GM21529 (cell line): ENCODE measurements around the gene KLHL15.
A peak's percentile ranks its signal among the peaks of the same experiment; 100 is the strongest.
"Not testable (repeated sequence)": the region's sequence is repeated elsewhere in the genome, so short reads cannot be mapped to it uniquely, and the experiment has no call there.

ENCODE experiments used
- ATAC-seq: cut with Tn5 transposase; IDR thresholded peaks from one replicate; pipeline ENCODE4 v1.9.1; 2021; ENCODE audit not compliant: unreplicated experiment

KLHL15 gene, protein sequence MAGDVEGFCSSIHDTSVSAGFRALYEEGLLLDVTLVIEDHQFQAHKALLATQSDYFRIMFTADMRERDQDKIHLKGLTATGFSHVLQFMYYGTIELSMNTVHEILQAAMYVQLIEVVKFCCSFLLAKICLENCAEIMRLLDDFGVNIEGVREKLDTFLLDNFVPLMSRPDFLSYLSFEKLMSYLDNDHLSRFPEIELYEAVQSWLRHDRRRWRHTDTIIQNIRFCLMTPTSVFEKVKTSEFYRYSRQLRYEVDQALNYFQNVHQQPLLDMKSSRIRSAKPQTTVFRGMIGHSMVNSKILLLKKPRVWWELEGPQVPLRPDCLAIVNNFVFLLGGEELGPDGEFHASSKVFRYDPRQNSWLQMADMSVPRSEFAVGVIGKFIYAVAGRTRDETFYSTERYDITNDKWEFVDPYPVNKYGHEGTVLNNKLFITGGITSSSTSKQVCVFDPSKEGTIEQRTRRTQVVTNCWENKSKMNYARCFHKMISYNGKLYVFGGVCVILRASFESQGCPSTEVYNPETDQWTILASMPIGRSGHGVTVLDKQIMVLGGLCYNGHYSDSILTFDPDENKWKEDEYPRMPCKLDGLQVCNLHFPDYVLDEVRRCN

DNA sequence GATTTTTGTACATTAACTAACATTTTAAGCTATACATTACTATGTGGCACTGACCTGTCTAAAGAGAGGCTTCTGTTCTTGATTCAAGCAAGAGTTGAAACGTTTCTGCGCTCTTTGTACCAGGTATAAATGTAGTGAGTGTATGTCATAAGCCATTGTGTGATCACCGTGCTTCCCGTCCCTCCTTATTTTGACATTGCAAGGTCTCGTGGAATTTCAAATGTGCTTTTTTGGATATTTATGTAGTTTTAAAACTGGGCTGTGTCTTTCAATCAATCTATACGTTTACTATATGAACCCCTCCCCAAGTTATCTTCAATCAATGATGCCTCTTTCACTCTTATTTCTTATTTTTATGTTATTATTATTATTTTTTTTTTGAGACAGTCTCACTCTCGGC lies at the start of gene KLHL15:
Gene KLHL15, minus strand, starts transcription at position 101 of the 400 bp plus-strand sequence. CDS start 20,493 bp downstream, outside the sequence.
- no peak for ATAC-seq

DNA sequence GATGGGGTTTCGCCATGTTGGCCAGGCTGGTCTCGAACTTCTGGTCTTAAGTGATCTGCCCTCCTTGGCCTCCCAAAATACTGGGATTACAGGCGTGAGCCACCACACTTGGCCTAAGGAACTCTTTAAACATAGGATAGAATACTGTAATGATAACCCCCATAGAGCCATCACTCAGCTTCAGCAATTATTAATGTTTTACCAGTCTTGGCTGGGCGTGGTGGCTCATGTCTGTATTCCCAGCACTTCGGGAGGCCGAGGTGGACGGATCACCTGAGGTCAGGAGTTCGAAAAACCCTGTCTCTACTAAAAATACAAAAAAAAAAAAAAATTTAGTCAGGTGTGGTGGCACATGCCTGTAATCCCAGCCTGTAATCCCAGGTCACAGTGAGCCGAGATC lies 42.9 kb upstream of the KLHL15 start:
- ATAC-seq, result no peak

DNA sequence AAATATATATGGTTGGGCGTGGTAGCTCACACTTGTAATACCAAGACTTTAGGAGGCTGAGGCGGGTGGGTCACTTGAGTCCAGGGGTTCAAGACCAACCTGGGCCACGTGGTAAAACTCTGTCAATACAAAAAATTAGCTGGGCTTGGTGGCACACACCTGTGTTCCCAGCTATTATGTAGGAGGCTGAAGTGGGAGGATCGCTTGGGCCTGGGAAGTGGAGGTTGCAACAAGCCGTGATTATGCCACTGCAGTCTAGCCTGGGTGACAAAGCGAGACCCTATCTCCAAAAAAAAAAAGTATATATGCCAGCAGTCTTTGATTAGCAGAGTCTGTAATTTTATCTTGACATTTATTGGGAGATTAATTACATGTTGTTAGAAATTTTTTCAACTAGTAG lies 36.5 kb upstream of the KLHL15 start:
- no peak for ATAC-seq

DNA sequence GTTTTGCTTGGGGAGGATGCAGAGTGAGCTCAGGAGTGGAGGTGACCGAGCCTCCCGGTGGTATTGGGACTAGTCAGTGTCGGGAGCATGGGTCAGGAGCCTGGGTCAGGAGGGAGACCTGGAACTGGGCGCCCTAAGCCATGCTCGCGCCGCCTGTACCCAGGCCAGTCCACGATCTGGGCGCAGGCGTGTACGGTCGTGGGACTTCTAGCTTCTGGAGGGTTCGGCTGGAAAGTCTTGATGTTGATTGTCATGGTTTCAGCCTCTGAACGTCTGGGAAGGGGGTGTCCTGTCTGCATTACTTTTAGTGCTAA lies 28.0 kb upstream of the KLHL15 start:
- peak; percentile 16 for ATAC-seq

DNA sequence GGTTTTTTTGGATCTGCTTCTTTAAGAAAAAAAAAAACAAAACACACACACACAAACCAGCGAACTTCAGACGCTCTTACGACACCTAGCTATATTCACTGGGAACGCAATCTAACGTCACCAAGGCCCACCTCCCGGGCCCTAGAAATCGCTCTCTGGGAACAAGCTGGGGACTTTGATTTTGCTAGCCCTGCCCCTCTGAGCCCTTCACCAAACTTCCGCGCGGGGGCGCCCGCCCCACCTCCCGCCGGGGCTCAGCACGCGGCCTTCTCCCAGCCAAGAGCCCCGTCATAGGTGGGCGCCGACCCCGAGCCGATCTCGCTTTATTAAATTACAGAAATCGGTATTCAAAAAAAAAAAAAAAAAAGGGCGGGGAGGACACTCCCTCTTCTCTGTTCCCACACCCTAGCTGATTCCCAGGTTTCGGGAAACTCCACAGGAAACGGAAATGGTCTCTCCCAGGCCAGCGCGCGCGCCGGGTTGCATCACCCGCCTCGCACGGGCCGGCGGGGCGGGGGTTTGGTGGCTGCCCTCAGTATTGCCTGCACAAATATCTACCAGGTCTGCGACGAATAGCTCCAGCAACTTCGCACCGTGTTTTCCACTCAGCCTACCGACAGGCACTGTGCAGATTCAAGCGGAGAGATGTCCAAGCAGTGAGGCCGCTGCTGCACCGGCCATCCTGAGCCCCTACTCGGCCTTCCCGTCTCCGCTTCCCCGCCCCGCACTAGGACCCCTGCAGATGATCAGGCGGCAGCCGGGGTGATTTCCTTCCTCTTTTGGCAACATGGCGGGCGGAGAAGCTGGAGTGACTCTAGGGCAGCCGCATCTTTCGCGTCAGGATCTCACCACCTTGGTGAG lies 27.4 kb upstream of the KLHL15 start, which contains the start of gene EIF2S3:
Gene EIF2S3, plus strand, starts transcription at position 775 of the 861 bp plus-strand sequence. Its CDS starts 13 bp downstream, at position 788.
- ATAC-seq, result peak; percentile 95

DNA sequence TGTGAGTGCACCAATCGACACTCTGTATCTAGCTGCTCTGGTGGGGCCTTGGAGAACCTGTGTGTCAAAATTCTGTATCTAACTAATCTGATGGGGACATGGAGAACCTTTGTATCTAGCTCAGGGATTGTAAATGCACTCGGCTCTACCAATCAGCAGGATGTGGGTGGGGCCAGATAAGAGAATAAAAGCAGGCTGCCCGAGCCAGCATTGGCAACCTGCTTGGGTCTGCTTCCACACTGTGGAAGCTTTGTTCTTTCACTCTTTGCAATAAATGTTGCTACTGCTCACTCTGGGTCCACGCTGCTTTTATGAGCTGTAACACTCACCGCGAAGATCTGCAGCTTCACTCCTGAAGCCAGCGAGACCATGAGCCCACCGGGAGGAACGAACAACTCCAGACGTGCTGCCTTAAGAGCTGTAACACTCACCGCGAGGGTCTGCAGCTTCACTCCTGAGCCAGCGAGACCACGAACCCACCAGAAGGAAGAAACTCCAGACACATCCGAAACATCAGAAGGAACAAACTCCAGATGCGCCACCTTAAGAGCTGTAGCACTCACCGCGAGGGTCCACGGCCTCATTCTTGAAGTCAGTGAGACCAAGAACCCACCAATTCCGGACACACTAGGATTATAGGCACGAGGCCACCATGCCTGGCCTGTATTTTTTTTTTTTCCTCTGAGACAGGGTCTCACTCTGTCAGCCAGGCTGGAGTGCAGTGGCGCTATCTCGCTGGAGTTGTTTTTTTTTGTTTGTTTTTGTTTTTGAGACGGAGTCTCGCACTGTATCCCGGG lies 23.7 kb upstream of the KLHL15 start:
- not testable (repeated sequence) for ATAC-seq

DNA sequence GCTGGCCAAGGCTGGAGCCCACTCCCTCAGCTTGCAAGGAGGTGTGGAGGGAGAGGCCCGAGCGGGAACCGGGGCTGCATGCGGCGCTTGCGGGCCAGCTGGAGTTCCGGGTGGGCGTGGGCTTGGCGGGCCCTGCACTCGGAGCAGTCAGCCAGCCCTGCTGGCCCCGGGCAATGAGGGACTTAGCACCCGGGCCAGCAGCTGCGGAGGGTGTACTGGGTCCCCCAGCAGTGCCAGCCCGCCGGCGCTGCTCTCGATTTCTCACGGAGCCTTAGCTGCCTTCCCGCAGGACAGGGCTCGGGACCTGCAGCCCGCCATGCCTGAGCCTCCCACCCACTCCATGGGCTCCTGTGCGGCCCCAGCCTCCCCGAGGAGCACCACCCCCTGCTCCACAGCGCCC lies 22.7 kb upstream of the KLHL15 start:
- not testable (repeated sequence) for ATAC-seq

DNA sequence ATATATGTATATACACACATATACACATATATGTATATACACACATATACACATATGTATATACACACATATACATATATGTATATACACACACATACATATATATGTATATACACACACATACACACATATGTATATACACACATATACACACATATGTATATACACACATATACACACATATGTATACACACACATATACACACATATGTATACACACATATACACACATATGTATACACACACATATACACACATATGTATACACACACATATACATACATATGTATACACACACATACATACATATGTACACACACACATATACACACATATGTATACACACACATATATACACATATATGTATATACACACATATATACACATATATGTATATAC lies 19.1 kb upstream of the KLHL15 start:
- not testable (repeated sequence) for ATAC-seq

DNA sequence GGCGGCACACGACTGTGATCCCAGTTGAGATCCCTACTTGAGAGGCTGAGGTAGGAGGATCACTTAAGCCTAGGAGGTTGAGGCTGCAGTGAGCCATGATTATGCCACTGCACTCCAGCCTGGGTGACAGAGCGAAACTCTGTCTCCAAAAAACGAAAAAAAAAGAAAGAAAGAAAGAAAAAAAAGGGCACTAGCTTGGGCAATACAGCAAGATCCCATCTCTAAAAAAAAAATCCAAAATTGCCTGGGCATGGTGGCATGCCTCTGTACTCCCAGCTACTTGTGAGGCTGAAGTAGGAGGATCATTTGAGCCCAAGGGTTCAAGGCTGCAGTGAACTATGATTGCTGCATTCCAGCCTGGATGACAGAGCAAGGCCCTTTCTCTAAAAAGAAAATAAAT lies 10.7 kb upstream of the KLHL15 start:
- no peak for ATAC-seq

DNA sequence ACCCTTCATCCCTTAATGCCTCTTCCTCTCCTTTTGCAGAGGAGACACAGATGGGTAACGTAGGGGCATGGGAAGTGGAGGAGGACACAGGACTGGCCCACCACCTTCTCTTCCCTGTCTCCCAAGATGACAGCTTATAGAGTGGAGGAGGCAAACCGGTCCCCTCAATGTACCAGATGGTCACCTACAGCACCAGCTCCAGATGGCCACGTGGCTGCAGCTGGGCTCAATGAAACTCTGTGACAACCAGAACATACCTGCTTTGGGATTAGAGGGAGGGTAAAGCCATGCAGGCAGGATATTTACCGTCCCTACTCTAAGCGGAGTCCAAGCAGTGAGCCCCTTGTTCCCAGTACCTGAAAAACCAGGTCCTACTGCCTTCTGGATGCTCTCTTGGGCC lies 7.5 kb upstream of the KLHL15 start:
- no peak for ATAC-seq

DNA sequence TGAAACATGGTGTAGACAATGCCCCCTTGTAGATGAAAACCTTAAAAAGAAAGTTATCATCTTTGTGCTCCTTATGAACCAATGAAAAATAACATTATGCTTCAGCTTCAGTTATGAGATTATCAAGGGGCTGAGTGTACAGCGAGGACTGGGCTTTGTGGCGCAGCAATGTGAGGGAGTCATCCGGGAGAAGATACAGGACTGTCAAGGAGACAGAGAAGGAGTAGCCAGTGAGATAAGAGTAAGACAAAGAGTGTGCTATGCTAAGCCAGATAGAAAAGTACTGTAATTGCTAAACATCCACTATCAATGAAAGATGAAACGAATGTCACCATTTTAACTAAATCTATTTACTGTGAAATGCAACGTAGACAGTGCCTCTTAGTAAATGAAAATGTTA lies 3.6 kb upstream of the KLHL15 start:
- no peak for ATAC-seq

DNA sequence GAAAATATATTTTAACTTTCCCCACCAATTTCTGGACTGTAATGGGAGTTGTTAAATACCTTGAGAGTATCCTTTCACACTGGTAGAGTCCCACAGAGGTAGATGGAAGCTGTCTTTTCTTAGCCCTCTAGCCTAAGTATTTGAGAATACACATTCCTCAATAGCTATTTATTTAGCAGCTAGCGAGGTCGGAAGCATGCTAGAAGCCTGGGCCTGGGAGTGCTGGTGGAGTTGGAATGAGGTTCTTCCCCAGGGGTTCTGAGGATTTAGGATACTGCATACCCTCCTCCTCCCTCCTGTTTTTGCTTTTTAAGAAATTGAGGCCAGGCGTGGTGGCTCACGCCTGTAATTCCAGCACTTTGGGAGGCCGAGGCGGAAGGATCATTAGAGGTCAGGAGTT lies 999 bp upstream of the KLHL15 start:
- ATAC-seq, result no peak

DNA sequence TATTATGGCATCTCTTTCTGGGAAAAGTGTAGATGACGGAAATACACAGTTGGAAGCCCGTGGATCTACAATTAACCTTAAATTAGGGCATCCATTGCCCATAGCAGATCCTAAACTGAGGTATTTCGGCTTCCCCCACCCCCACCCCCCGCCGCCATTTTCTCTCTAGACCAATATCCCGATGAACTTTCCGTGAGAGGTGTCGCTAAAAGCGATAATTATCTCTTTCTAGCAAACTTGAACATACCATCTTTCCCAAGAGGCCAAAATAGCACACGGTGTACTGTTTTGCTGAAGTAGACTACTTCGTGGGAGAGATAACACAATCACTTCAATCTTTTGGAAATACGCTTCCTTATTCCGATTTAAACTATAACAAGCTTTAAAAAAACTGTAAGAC lies 554 bp downstream of the KLHL15 start:
- no peak for ATAC-seq

DNA sequence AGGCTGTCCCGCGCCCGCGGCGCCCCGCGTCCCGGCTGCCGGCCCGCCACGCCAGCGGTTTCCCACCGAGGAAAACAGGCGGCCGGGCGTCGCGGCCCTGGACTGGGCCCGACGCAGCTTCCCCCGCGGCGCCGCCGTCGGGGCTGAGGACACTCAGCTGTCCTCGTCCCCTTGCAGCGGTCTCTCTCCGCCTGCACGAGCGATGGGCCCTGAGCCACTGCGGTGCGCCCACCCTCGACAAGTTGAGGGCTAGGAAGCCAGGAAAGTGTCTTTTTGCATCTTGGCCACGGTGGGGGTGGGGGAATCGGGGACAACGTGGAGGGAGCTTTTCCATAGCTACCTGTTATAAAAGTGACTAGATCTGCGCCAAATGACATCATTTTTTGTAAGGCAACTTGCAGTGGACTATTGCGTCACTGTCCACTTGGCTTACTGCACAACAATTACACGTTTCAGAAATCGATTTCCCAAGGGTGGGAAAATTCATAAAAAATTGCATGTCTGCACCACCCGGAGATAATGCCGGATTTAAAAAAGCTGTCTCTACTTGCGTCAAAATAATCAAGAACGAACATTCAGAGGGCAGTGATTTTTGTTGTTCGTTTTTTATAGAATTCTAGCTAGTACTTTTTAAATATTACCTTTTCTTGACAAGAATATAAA lies 1.1 kb downstream of the KLHL15 start:
- ATAC-seq, result peak; percentile 31

DNA sequence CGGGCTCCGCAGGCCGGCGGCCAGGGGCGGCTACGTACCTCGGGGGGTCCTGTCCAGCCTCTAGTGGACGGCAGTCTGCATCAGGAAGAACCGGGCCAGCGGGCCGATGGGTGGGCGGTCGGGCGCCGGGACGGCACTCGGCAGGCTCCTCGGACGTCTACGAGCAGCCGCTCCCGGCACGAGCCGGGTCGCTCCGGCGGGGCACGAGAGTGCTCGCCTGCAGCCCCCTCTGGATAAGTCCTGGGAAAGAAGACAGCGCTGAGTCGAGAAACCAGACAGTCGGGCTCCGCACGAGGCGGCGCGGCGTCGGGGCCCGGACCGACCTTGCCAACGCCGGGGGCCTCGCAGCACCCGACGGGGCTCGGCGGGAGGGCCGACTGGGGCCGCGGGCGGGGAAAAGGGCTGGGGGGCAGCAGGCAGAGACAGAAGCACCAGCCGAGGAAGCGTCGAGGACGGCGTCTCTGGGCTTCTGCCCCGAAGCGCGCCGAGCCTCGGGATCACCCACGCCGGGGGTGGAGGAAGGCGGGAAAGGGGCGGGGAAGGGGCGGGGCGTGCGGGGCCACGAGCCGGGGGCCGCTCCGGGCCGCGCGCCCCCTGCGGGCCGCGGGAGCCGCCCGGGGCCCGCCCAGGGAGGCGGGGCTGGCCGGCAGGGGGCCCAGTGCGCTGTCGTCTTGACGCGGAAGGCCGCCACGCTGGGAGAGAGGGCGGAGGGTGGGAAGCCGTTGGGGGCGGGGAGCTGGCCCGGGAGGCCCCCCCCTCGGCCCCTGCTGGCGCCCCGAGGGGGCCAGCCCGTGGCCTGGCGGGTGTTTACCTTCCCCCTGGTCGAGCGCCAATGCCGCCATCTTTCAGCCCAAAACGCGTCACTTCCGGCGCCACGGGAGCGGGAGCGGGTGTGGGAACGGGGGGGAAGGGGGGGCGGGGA lies 1.9 kb downstream of the KLHL15 start:
- peak; percentile 85 for ATAC-seq

DNA sequence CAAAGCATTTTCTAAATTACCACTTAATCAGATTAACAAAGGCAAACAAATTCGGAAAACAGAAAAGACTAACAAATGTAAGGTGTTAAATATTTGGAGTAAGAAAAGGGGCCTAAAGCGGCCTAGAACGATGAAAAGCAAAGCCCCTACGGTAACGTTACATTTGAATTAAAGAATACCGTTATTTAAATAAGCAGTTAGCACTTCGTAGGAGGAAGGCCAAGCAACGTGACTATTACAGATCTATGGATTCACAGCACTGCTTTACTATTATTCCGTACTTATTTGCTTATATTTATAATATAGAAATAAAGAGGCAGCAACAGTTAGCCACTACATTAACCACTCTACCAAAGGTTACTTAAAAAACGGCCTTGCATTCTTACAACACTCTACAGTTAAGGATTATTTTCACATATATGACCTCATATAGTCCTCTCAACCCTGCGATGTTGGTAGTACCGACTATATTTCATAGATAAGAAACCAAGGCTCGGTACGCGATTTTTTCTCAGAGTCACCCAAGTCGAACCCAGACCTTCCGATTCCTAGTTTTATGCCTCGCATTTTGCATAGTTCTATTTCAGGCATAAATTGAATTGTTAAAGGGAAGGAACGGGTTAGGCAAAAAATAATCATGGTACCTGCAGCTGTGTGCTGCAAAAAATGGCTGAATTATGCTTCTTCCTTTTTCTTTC lies 2.9 kb downstream of the KLHL15 start:
- ATAC-seq, result no peak

DNA sequence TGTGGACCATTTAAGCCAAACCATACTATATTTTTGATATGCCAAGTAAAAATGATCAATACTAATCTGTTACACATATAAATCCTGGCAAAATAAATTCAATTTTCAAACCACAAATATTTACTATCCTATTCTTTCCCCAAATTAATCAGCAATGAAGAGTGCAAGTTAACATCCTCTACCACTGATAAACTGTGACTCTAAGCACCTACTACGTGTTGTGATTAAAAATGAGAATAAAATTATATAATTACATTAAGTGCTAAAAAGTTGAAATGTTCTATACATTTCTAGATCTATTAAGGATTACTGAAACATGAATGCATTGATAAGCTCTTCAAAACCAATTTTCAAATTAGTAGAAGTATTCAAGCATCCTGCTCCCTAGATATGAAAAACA lies 3.4 kb downstream of the KLHL15 start:
- ATAC-seq, result no peak

DNA sequence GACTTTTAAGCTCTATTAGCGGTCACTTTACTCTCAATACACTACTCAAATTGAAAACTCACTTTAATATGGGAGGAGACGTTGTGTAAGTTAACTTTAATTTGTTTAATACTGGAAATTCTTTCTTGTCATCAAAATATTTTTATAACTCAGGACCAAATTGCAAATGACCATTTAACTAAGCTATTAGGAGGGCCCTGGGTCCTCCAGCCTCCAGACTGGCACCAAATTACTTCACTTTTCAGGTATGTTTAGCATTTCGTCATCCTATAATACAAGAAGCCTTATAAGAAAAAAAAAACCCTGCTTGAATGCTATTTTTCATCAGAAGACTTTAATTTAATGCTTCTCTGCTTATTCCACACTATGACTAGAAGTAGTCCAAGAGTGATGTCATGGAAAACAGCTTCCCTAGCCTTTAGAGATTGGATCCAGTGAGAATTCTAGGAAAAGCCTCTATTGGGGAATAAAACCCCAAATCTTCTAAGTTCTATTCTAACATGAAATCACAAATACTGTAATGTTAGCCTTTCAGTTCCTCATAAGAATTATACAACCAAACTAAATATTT lies 6.6 kb downstream of the KLHL15 start:
- ATAC-seq, result no peak
